ENCODE results near the gene TSKU. TPM values are rescaled to one million over a fixed set of nuclear protein-coding genes. Genes with fewer than 3 reads are reported as not detected.
A peak's percentile ranks its signal among the peaks of the same experiment; 100 is the strongest.

Gene TSKU
- total RNA-seq, 1 donor from 2014 or later = 84.0 TPM

DNA sequence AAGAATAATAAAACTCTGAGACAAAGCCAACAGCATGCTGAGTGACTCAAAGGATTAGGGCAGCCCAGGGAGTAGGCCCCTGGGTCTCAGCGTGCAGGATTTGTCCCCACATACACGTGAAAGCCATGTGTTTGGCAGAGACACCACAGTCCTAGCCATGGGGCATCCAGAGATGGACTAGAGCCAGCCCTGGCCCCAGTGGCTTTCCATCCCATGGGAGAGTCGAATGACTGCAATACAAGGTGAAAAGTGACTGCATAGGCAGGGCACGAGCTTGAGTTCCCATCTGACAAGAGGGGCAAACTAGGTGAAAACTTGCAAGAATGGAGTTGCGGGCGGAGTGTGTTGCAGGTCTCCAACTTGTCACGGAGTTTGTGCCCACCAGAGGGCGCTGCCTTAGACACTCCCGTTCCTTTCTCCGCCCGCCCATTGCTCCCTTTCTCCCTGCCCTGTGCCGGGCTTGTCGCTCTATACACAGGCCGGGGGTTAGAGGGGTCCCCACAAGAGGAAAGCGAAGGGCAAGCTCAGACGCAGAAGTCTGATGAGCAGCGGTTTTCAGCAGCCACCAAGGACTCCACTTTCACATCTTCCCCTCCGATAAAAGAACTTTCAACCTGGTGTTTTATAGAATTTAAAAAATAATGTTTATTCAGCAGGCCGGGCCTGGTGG is 24.2 kb downstream of the TSKU start:
- Mint-ChIP-seq H3K27me3 (ENCODE audit: unreplicated experiment) (no peaks in the 10 kb centered on the region), H3K27ac (ENCODE audit: unreplicated experiment) (peak overlapping the region; percentile 34), H3K36me3 (ENCODE audit: unreplicated experiment) (no peaks in the 10 kb centered on the region), H3K4me3 (ENCODE audit: unreplicated experiment) (peak overlapping the region; percentile 42), H3K9me3 (ENCODE audit: unreplicated experiment) (no peaks in the 10 kb centered on the region), H3K4me1 (ENCODE audit: unreplicated experiment) (peaks cover 48% of the 10 kb centered on the region)
- peak; percentile 93 for DNase-seq (ENCODE audit: extremely low spot score, unreplicated experiment)
- TF ChIP-seq, protein P1, sequence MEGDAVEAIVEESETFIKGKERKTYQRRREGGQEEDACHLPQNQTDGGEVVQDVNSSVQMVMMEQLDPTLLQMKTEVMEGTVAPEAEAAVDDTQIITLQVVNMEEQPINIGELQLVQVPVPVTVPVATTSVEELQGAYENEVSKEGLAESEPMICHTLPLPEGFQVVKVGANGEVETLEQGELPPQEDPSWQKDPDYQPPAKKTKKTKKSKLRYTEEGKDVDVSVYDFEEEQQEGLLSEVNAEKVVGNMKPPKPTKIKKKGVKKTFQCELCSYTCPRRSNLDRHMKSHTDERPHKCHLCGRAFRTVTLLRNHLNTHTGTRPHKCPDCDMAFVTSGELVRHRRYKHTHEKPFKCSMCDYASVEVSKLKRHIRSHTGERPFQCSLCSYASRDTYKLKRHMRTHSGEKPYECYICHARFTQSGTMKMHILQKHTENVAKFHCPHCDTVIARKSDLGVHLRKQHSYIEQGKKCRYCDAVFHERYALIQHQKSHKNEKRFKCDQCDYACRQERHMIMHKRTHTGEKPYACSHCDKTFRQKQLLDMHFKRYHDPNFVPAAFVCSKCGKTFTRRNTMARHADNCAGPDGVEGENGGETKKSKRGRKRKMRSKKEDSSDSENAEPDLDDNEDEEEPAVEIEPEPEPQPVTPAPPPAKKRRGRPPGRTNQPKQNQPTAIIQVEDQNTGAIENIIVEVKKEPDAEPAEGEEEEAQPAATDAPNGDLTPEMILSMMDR (IDR thresholded peaks at IDR 0.05) = peak; percentile 91

DNA sequence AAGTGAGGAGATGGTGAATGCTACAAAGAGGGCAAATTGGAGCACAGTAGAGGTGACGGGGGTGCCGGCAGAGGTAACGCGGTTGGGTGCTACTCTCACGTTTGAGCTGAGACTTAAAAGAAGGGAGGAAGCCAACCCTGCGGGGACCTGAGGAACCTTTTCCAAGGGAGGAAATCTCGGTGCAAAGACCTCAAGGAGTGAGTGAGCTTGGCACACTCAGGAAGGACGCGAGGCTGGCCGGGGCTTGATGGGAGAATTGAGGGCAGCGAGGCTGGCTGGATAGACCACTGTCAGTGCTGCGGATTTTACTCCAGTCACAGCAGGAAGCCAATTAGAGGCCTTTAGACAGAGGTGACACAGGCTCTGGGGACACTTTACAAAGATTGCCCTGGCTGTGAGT is 25.0 kb downstream of the TSKU start:
- TF ChIP-seq, protein P1 (IDR thresholded peaks at IDR 0.05) = no peak
- Mint-ChIP-seq H3K36me3 (ENCODE audit: unreplicated experiment) (no peaks in the 10 kb centered on the region), H3K4me1 (ENCODE audit: unreplicated experiment) (peaks cover 40% of the 10 kb centered on the region), H3K27ac (ENCODE audit: unreplicated experiment) (no peak overlapping the region), H3K27me3 (ENCODE audit: unreplicated experiment) (no peaks in the 10 kb centered on the region), H3K4me3 (ENCODE audit: unreplicated experiment) (no peak overlapping the region), H3K9me3 (ENCODE audit: unreplicated experiment) (no peaks in the 10 kb centered on the region)
- DNase-seq (ENCODE audit: extremely low spot score, unreplicated experiment) = peak; percentile 66

DNA sequence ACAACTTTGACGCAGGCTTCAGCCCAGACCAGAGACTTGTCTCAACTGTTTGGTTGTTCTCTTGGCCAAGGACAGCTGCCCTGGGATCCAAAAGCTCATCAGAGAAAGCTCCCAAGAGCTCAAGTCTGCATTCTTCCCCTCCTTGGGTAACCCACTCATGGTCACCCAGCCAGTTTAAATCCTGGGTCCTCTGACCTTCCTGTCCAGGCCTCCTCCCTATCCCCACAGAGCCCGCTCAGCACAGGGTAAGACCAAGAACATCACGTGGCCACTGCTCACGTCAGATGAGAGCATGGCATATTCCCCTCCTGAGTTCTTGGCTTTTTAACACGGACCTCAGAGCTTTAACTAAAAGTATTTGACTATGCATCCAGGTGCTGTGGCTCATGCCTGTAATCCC is 25.8 kb downstream of the TSKU start:
- Mint-ChIP-seq H3K4me3 (ENCODE audit: unreplicated experiment) (no peak overlapping the region), H3K9me3 (ENCODE audit: unreplicated experiment) (no peaks in the 10 kb centered on the region), H3K27ac (ENCODE audit: unreplicated experiment) (no peak overlapping the region), H3K36me3 (ENCODE audit: unreplicated experiment) (no peaks in the 10 kb centered on the region), H3K4me1 (ENCODE audit: unreplicated experiment) (peaks cover 33% of the 10 kb centered on the region), H3K27me3 (ENCODE audit: unreplicated experiment) (no peaks in the 10 kb centered on the region)
- TF ChIP-seq, protein P1 (IDR thresholded peaks at IDR 0.05) = no peak
- DNase-seq (ENCODE audit: extremely low spot score, unreplicated experiment) = peak; percentile 27

DNA sequence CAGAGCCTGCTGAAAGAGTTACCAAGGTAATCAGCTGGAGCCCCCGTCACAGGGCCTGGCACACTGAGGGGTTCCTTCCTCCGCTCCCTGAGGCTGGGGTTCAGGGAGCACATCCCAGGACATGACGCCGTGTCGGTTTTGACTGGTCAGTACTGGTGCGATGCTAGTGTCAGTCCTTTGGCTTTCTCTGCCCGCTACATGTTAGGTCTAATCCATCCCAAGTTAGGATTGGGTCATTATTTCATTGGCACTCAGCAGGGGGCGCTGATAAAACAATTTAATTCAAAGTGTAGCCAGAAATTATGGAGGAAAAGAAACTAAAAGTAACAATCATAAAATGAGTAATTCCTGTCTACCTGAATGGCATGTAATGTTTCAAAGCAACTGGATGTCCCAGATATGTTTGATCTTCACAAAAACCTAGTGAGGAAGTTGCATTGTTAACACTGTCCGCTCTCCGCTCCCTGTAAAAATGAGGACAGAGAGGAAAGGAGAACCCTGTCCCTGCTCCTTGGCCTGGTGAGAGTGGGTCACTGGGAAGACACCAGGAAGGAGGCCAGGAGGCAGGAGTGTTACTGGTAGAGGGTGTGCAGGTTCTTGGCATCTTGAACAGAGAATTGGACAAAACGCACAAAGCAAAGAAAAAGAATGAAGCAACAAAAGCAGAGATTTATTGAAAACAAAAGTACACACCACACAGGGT is 27.1 kb downstream of the TSKU start:
- no peaks in the 10 kb centered on the region for H3K27me3 Mint-ChIP-seq (ENCODE audit: unreplicated experiment)
- H3K4me3 Mint-ChIP-seq (ENCODE audit: unreplicated experiment) = no peak overlapping the region
- TF ChIP-seq, protein P1 (IDR thresholded peaks at IDR 0.05) = peak; percentile 54
- peak; percentile 70 for DNase-seq (ENCODE audit: extremely low spot score, unreplicated experiment)
- H3K36me3 Mint-ChIP-seq (ENCODE audit: unreplicated experiment) = no peaks in the 10 kb centered on the region
- peaks cover 28% of the 10 kb centered on the region for H3K4me1 Mint-ChIP-seq (ENCODE audit: unreplicated experiment)
- H3K27ac Mint-ChIP-seq (ENCODE audit: unreplicated experiment) = no peak overlapping the region
- no peaks in the 10 kb centered on the region for H3K9me3 Mint-ChIP-seq (ENCODE audit: unreplicated experiment)

DNA sequence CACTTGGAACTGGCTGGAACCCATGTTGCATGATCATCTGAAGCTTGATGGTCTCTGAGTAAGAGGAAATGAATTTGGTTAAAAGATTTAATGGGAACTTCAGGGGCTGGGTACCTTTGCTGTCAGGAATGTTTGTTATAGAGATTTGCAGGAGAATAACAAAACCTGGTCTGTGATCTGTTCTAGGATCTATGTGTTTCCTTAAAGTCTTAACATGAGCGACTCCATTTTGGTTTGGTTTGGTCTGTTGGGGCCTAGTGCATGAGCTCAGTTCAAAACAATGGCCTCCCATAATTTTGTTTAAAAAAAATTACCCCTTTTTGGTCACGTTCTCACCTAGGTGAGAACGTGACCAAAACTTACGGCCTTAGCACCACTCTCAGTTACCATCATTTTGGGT is 28.1 kb downstream of the TSKU start:
- Mint-ChIP-seq H3K36me3 (ENCODE audit: unreplicated experiment) (peaks cover 6% of the 10 kb centered on the region), H3K9me3 (ENCODE audit: unreplicated experiment) (peaks cover 6% of the 10 kb centered on the region), H3K4me1 (ENCODE audit: unreplicated experiment) (peaks cover 20% of the 10 kb centered on the region), H3K4me3 (ENCODE audit: unreplicated experiment) (no peak overlapping the region), H3K27me3 (ENCODE audit: unreplicated experiment) (no peaks in the 10 kb centered on the region), H3K27ac (ENCODE audit: unreplicated experiment) (no peak overlapping the region)
- TF ChIP-seq, protein P1 (IDR thresholded peaks at IDR 0.05) = no peak
- no peak for DNase-seq (ENCODE audit: extremely low spot score, unreplicated experiment)

All from osteocyte (in vitro differentiated cells).